Osteoblast (primary cell): ENCODE data around the gene DLGAP1. TPM values are rescaled to one million over a fixed set of nuclear protein-coding genes. Genes with fewer than 3 reads are reported as not detected.

ENCODE experiments used
- DNase-seq: peaks from one replicate; pipeline ENCODE4 v3.0.0; 2011; ENCODE audit warnings: low spot score, mixed read lengths; ENCODE audit not compliant: insufficient read length; ENCODE audit errors: missing footprints
- H2AFZ ChIP-seq: 2 replicates; pipeline ENCODE4 v1.6.0; 2011; ENCODE audit warnings: mild to moderate bottlenecking, low read length
- H3K27ac ChIP-seq: 2 replicates; pipeline ENCODE4 v1.5.1; 2011; ENCODE audit warnings: mild to moderate bottlenecking, low read depth, low read length, moderate library complexity
- H3K27me3 ChIP-seq: 2 replicates; pipeline ENCODE4 v1.6.0; 2012; ENCODE audit warnings: mild to moderate bottlenecking, control low read depth, inconsistent platforms, low read length, moderate library complexity; ENCODE audit not compliant: insufficient read depth
- H3K36me3 ChIP-seq: 2 replicates; pipeline ENCODE4 v1.5.1; 2011; ENCODE audit warnings: mild to moderate bottlenecking, low read length, control low read depth, moderate library complexity; ENCODE audit not compliant: insufficient read depth
- H3K4me1 ChIP-seq: 2 replicates; pipeline ENCODE4 v1.5.1; 2011; ENCODE audit warnings: mild to moderate bottlenecking, low read length, control low read depth, moderate library complexity; ENCODE audit not compliant: insufficient read depth
- H3K4me2 ChIP-seq: 2 replicates; pipeline ENCODE4 v1.6.0; 2011; ENCODE audit warnings: mild to moderate bottlenecking, low read length; ENCODE audit not compliant: insufficient read depth
- H3K4me3 ChIP-seq: fragments of 200-600 bp; sonication (generic); 3 replicates; pipeline ENCODE4 v1.5.1; 2012; ENCODE audit warnings: mild to moderate bottlenecking, low read length, inconsistent platforms; ENCODE audit not compliant: insufficient read depth
- H3K79me2 ChIP-seq: 2 replicates; pipeline ENCODE4 v1.6.0; 2012; ENCODE audit warnings: mild to moderate bottlenecking, low read length, control low read depth, inconsistent platforms; ENCODE audit not compliant: insufficient read depth
- H3K9me3 ChIP-seq: 2 replicates; pipeline ENCODE4 v1.5.1; 2011; ENCODE audit warnings: low read depth, low read length, control low read depth
- H4K20me1 ChIP-seq: 2 replicates; pipeline ENCODE4 v1.6.0; 2012; ENCODE audit warnings: mild to moderate bottlenecking, low read length, control low read depth; ENCODE audit not compliant: insufficient read depth
- total RNA-seq: library from RNA; depleted of rRNA; stranded (reverse); fragments of >200 nt; gene quantifications from 2 replicates; pipeline ENCODE4 v1.2.3, GENCODE V29; 2012
- TF ChIP-seq, protein P1 (sequence below): IDR thresholded peaks from 2 replicates; pipeline ENCODE4 v1.5.1; 2011; ENCODE audit warnings: mild to moderate bottlenecking, low read depth, low read length, moderate library complexity; ENCODE audit errors: extremely low read depth

DLGAP1 gene
- total RNA-seq, 1 donor, result not detected

DNA sequence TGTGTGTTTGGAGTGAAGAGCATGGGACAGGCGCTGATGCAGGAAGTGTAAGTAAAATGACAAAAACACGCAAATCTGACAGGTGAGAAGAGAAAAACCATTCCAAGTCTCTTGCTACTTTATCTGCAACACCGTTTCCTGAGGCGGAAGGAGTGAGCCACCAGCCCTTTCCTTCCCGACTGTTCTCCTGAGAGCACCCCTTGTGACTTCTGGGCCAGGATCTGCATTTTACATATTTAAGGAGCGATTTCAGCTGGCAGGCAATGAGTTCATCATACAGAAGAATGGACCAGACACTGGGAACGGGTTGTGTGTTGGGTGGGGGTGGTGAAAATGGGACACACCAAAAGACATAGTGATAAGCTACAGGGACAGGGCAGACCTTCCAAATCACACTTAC is 727.8 kb downstream of the DLGAP1 start:
- H3K27me3 ChIP-seq, result peaks cover 9% of the 10 kb centered on the region
- H4K20me1 ChIP-seq, result no peaks in the 10 kb centered on the region
- H3K4me3 ChIP-seq, result no peak overlapping the region
- no peak overlapping the region for H2AFZ ChIP-seq
- no peak overlapping the region for H3K4me2 ChIP-seq
- DNase-seq, result no peak
- no peaks in the 10 kb centered on the region for H3K36me3 ChIP-seq
- H3K4me1 ChIP-seq, result no peaks in the 10 kb centered on the region
- H3K79me2 ChIP-seq, result no peaks in the 10 kb centered on the region
- TF ChIP-seq, protein P1, sequence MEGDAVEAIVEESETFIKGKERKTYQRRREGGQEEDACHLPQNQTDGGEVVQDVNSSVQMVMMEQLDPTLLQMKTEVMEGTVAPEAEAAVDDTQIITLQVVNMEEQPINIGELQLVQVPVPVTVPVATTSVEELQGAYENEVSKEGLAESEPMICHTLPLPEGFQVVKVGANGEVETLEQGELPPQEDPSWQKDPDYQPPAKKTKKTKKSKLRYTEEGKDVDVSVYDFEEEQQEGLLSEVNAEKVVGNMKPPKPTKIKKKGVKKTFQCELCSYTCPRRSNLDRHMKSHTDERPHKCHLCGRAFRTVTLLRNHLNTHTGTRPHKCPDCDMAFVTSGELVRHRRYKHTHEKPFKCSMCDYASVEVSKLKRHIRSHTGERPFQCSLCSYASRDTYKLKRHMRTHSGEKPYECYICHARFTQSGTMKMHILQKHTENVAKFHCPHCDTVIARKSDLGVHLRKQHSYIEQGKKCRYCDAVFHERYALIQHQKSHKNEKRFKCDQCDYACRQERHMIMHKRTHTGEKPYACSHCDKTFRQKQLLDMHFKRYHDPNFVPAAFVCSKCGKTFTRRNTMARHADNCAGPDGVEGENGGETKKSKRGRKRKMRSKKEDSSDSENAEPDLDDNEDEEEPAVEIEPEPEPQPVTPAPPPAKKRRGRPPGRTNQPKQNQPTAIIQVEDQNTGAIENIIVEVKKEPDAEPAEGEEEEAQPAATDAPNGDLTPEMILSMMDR, result no peak
- no peaks in the 10 kb centered on the region for H3K9me3 ChIP-seq
- H3K27ac ChIP-seq, result no peak overlapping the region

DNA sequence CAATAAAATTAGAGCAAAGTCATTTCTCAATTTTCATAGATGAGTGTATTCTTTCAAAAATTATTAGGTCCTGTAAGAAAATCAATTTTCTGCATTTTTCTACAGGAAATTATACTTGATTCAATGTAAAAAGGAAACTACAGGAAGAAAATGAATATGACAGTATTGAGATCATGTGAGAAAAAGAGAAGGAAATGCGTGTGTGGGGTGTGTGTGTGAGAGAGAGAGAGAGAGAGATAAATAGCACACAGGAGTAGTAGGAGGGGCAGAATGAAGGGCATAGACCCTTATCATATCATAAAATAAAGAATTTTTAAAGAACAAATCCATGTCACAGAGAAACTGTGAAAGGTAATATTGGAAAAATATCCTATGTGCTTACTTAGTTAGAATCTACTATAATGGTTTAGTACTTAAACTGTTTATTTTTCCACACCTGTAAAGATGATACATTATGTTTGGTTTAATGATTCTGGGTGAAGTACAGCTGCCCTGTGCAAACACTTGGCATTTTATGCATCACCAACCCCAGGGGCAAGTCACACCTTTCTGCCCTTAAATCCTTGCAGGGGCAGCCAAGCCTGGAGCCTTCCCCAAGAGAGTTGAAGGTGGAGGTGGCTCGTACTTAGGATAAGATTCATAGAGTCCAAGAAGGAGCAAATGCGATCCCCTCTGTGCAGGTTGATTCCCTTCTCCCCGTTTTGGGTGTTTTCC is 728.7 kb downstream of the DLGAP1 start:
- H3K4me3 ChIP-seq, result no peak overlapping the region
- no peak overlapping the region for H3K4me2 ChIP-seq
- TF ChIP-seq, protein P1, result no peak

DNA sequence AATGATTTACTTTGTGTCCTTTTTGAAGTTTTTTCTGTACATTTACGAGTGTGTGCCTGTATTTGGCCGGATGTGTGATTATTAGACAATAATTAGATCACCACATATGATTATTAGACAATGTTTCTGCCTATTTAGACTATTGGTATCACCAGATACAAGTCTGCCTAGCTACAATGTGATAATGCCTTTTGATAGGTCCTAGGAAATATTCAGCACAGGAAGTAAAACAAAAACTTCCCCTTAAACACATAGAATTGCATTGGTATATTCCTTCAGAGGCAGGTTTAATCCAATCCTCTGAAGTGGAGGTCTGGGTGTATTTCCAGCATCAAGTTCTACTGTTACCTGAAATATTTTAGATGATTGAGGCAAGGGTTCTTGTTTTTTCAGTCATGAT is 730.0 kb downstream of the DLGAP1 start:
- Histone ChIP-seq H3K27me3 (peaks cover 15% of the 10 kb centered on the region), H4K20me1 (no peaks in the 10 kb centered on the region), H3K27ac (no peak overlapping the region), H2AFZ (no peak overlapping the region), H3K4me1 (no peaks in the 10 kb centered on the region), H3K4me2 (no peak overlapping the region), H3K9me3 (no peaks in the 10 kb centered on the region), H3K36me3 (no peaks in the 10 kb centered on the region), H3K79me2 (no peaks in the 10 kb centered on the region), H3K4me3 (no peak overlapping the region)
- TF ChIP-seq, protein P1, result no peak
- DNase-seq, result no peak

More for the DNA sequence above, 728.7 kb downstream of the DLGAP1 start:
- Histone ChIP-seq H3K9me3 (no peaks in the 10 kb centered on the region), H3K4me1 (no peaks in the 10 kb centered on the region), H3K36me3 (no peaks in the 10 kb centered on the region), H4K20me1 (no peaks in the 10 kb centered on the region), H3K79me2 (no peaks in the 10 kb centered on the region), H3K27me3 (peaks cover 13% of the 10 kb centered on the region), H2AFZ (no peak overlapping the region), H3K27ac (no peak overlapping the region)
- DNase-seq, result no peak

DNA sequence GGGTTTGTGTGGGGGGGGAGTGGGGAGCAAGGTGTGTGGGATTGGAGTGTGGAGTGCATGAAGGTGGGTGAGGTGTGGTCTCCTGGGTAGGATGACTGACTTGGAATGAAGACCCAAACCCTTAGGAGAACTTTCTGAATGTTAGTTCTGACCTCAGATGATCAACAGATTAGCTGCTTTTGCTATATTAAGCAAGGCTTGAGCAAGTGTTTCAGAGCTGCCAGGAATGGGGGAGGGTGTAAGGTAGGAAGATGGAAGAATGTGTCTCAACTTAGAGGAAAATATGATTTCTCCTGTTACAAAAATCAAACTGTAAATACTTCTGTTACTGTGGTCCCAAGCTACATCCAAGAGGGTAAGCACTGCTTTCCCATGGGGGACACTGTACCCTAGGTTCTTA is 731.6 kb downstream of the DLGAP1 start:
- Histone ChIP-seq H3K27me3 (peaks cover 15% of the 10 kb centered on the region), H4K20me1 (no peaks in the 10 kb centered on the region), H3K4me3 (no peak overlapping the region), H3K4me1 (no peaks in the 10 kb centered on the region), H3K36me3 (no peaks in the 10 kb centered on the region), H3K79me2 (no peaks in the 10 kb centered on the region), H3K4me2 (no peak overlapping the region), H3K27ac (no peak overlapping the region), H2AFZ (no peak overlapping the region), H3K9me3 (no peaks in the 10 kb centered on the region)
- no peak for DNase-seq
- TF ChIP-seq, protein P1, result no peak
